ENCODE data around the gene CCDC121. TPM values are rescaled to one million over a fixed set of nuclear protein-coding genes. Genes with fewer than 3 reads are reported as not detected.

CCDC121 gene
- total and polyA plus RNA-seq, 4 donors = 1.8 to 12.8 (median 3.5) TPM

DNA sequence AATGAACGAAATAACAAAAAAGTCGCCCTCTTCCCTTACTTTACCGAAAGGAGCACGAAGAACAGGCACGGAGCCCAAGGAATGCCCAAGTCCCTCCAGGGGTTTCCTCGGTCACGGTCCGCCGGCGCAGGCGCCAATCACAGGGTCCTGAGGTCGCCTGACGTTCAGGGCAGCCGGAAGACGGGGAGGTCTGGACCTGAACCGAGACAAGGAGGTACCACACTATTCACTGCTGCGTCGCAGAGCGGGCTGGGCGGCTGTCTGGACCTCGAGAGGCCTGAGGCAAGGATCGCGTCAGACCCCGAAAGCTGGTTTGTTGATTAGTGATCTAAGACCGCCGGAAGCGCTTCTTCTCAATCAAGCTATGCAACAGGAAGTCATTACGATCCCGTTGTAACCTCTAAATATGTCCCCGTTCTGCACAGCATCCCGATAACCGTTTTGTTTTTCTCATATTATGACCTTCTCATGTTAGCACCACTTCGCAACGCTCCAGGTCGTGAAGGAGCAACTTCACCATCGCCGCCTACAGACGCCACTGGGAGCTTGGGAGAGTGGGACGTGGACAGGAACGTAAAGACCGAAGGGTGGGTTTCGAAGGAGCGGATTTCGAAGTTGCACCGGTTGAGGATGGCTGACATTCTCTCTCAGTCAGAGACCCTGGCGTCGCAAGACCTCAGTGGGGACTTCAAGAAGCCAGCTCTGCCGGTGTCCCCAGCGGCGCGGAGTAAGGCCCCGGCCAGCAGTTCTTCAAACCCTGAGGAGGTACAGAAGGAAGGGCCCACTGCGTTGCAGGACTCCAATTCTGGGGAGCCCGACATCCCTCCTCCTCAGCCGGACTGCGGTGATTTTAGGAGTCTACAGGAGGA, 34.7 kb upstream of the CCDC121 start, which contains the start of the genes SLC4A1AP and SUPT7L:
TSS of gene SLC4A1AP (plus strand) at position 605 of the 869 bp plus-strand sequence. CDS start at position 631, 26 bp downstream.
TSS of gene SUPT7L (minus strand) at position 330 of the 869 bp plus-strand sequence. CDS start 1,422 bp downstream, outside the sequence.
- Histone ChIP-seq H3K9ac (ENCODE audit: insufficient read depth in 1 of 2, low read length in 2 of 2) (peak within 1 kb of the TSS; percentile 65 to 79), H3K36me3 (ENCODE audit: control insufficient read depth in 4 of 4, insufficient read depth in 4 of 4, low read length in 4 of 4) (peaks cover 10 to 22% (median 18%) of the 10 kb centered on the region in 4 donors), H3K9me3 (ENCODE audit: control insufficient read depth in 4 of 4, insufficient read depth in 3 of 4, low read length in 3 of 4) (no peaks in the 10 kb centered on the region), H3K4me3 (peak within 1 kb of the TSS; percentile 90), H3K27ac (ENCODE audit: low read depth in 1 of 2, low read length in 1 of 2) (peak within 1 kb of the TSS; percentile 90 to 96), H3K4me1 (ENCODE audit: control insufficient read depth in 5 of 5, insufficient read depth in 5 of 5, low read length in 5 of 5) (peaks cover 4 to 22% (median 9%) of the 10 kb centered on the region in 5 donors), H3K27me3 (ENCODE audit: control insufficient read depth in 3 of 3, insufficient read depth in 3 of 3, low read length in 2 of 3) (no peaks in the 10 kb centered on the region)
- WGBS, 2 donors = 0% methylated on average over 56 of the region's 56 CpGs
- ATAC-seq (ENCODE audit: insufficient read depth, low FRiP score) = peak; percentile 87
- peak; percentile 81 to 92 (median 92) for DNase-seq
- TF ChIP-seq, protein P1, sequence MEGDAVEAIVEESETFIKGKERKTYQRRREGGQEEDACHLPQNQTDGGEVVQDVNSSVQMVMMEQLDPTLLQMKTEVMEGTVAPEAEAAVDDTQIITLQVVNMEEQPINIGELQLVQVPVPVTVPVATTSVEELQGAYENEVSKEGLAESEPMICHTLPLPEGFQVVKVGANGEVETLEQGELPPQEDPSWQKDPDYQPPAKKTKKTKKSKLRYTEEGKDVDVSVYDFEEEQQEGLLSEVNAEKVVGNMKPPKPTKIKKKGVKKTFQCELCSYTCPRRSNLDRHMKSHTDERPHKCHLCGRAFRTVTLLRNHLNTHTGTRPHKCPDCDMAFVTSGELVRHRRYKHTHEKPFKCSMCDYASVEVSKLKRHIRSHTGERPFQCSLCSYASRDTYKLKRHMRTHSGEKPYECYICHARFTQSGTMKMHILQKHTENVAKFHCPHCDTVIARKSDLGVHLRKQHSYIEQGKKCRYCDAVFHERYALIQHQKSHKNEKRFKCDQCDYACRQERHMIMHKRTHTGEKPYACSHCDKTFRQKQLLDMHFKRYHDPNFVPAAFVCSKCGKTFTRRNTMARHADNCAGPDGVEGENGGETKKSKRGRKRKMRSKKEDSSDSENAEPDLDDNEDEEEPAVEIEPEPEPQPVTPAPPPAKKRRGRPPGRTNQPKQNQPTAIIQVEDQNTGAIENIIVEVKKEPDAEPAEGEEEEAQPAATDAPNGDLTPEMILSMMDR (IDR thresholded peaks at IDR 0.05; ENCODE audit: control extremely low read depth, extremely low read depth) = no peak

DNA sequence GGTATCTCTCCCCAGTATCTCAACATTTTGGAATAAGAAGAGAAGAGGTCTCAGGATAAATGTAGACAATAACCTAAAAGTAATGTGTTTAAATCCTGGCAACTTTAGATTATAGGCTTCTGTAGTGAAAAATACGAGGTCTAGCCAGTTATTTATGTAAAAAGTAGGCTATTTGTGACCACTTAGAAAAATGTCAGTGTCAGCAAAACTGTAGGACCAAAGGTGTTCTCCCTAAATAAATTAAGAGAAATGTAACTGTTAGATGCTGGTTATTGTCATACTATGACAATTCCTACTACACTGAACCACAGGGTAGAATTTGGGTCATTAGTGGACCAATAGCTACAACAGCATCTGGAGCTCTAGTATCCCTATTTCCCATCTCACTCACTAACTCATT, 32.6 kb upstream of the CCDC121 start:
- 92 to 95% methylated on average over 1 of the region's 1 CpG for WGBS, 2 donors
- Histone ChIP-seq H3K27me3 (ENCODE audit: control insufficient read depth in 3 of 3, insufficient read depth in 3 of 3, low read length in 2 of 3) (no peaks in the 10 kb centered on the region), H3K36me3 (ENCODE audit: control insufficient read depth in 4 of 4, insufficient read depth in 4 of 4, low read length in 4 of 4) (peaks cover 17 to 35% (median 23%) of the 10 kb centered on the region in 4 donors), H3K27ac (ENCODE audit: low read depth in 1 of 2, low read length in 1 of 2) (no peak overlapping the region), H3K4me3 (no peak overlapping the region), H3K4me1 (ENCODE audit: control insufficient read depth in 5 of 5, insufficient read depth in 5 of 5, low read length in 5 of 5) (peaks cover 4 to 22% (median 9%) of the 10 kb centered on the region in 5 donors), H3K9me3 (ENCODE audit: control insufficient read depth in 4 of 4, insufficient read depth in 3 of 4, low read length in 3 of 4) (no peaks in the 10 kb centered on the region), H3K9ac (ENCODE audit: insufficient read depth in 1 of 2, low read length in 2 of 2) (no peak overlapping the region)
- TF ChIP-seq, protein P1 (IDR thresholded peaks at IDR 0.05; ENCODE audit: control extremely low read depth, extremely low read depth) = no peak
- DNase-seq = no peak
- ATAC-seq (ENCODE audit: insufficient read depth, low FRiP score) = no peak

DNA sequence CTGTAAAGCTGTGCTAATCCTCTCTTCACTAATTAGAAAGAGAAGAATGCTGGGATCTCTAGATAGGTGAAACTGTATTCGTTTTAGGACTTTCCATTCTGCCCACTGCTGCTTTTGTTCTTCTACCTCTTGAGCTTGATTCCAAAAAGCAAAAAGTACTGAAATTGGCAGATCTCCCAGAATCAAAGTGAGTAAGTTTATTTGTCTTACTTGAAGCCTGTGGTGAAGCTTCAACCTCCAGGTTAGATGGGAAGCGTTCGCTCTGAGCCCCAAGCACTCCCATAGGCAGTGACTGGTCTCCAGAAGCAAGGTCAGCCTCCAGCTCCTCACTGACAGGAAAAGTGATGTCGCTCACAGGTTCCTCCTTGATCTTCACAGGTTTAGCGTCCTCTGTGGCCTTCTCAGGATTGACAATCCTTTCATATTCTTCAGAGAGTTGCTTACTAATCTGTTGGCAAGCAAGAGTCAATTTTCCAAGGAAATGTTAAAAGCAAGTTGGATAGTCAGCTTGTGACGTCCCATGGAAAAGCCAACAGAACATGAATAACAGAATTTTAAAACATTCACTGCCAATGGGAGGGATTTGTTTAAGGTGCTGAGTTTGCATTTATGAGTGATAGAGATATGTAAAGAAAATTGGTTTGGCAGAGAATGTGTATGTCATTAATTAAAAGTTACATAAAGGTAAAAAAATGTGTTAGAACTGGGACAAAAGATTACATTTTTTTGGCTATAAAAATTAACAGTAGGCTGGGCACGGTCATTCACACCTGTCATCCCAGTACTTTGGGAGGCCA, 26.5 kb upstream of the CCDC121 start:
- Histone ChIP-seq H3K27ac (ENCODE audit: low read depth in 1 of 2, low read length in 1 of 2) (no peak overlapping the region), H3K36me3 (ENCODE audit: control insufficient read depth in 4 of 4, insufficient read depth in 4 of 4, low read length in 4 of 4) (peaks cover 33 to 50% (median 39%) of the 10 kb centered on the region in 4 donors), H3K27me3 (ENCODE audit: control insufficient read depth in 3 of 3, insufficient read depth in 3 of 3, low read length in 2 of 3) (no peaks in the 10 kb centered on the region), H3K4me1 (ENCODE audit: control insufficient read depth in 5 of 5, insufficient read depth in 5 of 5, low read length in 5 of 5) (no peaks in the 10 kb centered on the region), H3K9ac (ENCODE audit: insufficient read depth in 1 of 2, low read length in 2 of 2) (no peak overlapping the region), H3K4me3 (no peak overlapping the region), H3K9me3 (ENCODE audit: control insufficient read depth in 4 of 4, insufficient read depth in 3 of 4, low read length in 3 of 4) (no peaks in the 10 kb centered on the region)
- 83 to 92% methylated on average over 7 of the region's 7 CpGs for WGBS, 2 donors
- DNase-seq = peak in 1 of 3 donors; percentile 5
- TF ChIP-seq, protein P1 (IDR thresholded peaks at IDR 0.05; ENCODE audit: control extremely low read depth, extremely low read depth) = no peak
- no peak for ATAC-seq (ENCODE audit: insufficient read depth, low FRiP score)

Data from lung (tissue), 12 donors.